K562 (cell line): ENCODE results near the gene ANO7. TPM values are rescaled to one million over a fixed set of nuclear protein-coding genes. Genes with fewer than 3 reads are reported as not detected.

Experiments used
- ATAC-seq: fragments of 200-7000 bp; cut with Tn5 transposase; 3 replicates; pipeline ENCODE4 v1.9.1; 2020; ENCODE audit warnings: moderate library complexity
- BruUV-seq: library from RNA; stranded (reverse); fragments of 400-500 nt; replicated peaks from 2 replicates; lab custom pipeline; 2021; lab: Mats Ljungman, UMichigan
- CTCF ChIA-PET: fragments of 300-600 bp; formaldehyde crosslinking; extraction: SDS; loops from one replicate; lab custom pipeline; 2021; ENCODE audit warnings: low intra/inter-chr PET ratio; lab: Yijun Ruan, JAX
- POLR2A ChIA-PET: fragments of 300-600, 350-650 bp; sonication (Branson Sonifier 250); formaldehyde crosslinking; extraction: SDS; loops from one replicate; lab custom pipeline; 2021; ENCODE audit warnings: antibody characterized with exemption, inconsistent platforms; lab: Yijun Ruan, JAX
- DNase-seq, 4 experiments: peaks; one replicate each; pipeline versions ENCODE4 v3.0.0 to v3.0.0-alpha.2; 2011 to 2018; ENCODE audit warnings: low spot score in 3 of 4, mixed read lengths in 3 of 4; ENCODE audit errors: extremely low read depth in 1 of 4
- FAIRE-seq: peaks from 2 replicates; lab custom pipeline; 2011; peaks lifted over from hg19 to GRCh38; lab: Jason Lieb, UNC
- H2AFZ ChIP-seq: 2 replicates; pipeline ENCODE4 v1.6.0; 2011; ENCODE audit warnings: low read depth, low read length, control low read depth, inconsistent platforms
- H3K27ac ChIP-seq: fragments of 200-600 bp; 3 replicates; pipeline ENCODE4 v1.8.0; 2011; ENCODE audit warnings: low read depth, mild to moderate bottlenecking, control low read depth, inconsistent platforms, low read length, moderate library complexity, mixed read lengths; ENCODE audit errors: extremely low read depth
- H3K27me3 ChIP-seq, 2 experiments: fragments of 300-600 bp in 1 of 2; 2 replicates in 1 of 2; 3 replicates in 1 of 2; pipeline versions ENCODE4 v1.6.0 to v1.8.0; 2011; ENCODE audit warnings: inconsistent platforms in 2 of 2, low read length in 2 of 2, mild to moderate bottlenecking in 1 of 2, mixed read lengths in 1 of 2, moderate library complexity in 1 of 2; ENCODE audit not compliant: control insufficient read depth in 2 of 2, insufficient read depth in 2 of 2
- H3K36me3 ChIP-seq: fragments of 300-600 bp; 3 replicates; pipeline ENCODE4 v1.8.0; 2011; ENCODE audit warnings: mild to moderate bottlenecking, low read length, inconsistent platforms; ENCODE audit not compliant: control insufficient read depth, insufficient read depth
- H3K4me1 ChIP-seq, 2 experiments: fragments of 200-600 bp in 1 of 2; replicated peaks in 1 of 2; 2 replicates in 1 of 2; 3 replicates in 1 of 2; pipeline versions ENCODE4 v1.5.1 to v1.8.0; 2011; ENCODE audit warnings: inconsistent platforms in 2 of 2, low read length in 2 of 2, mild to moderate bottlenecking in 1 of 2, mixed read lengths in 1 of 2, moderate library complexity in 1 of 2; ENCODE audit not compliant: control insufficient read depth in 2 of 2, insufficient read depth in 2 of 2
- H3K4me2 ChIP-seq: 2 replicates; pipeline ENCODE4 v1.6.1; 2011; ENCODE audit warnings: low read length, control low read depth, inconsistent platforms, mixed read lengths; ENCODE audit not compliant: insufficient read depth
- H3K4me3 ChIP-seq: fragments of 200-600 bp; sonication (generic), shearing (Covaris generic); 2 replicates; pipeline ENCODE4 v1.5.1; 2016; ENCODE audit warnings: control low read depth, inconsistent platforms
- H3K79me2 ChIP-seq: fragments of 200-600 bp; 3 replicates; pipeline ENCODE4 v1.8.0; 2011; ENCODE audit warnings: low read length, inconsistent platforms; ENCODE audit not compliant: control insufficient read depth, insufficient read depth
- H3K9ac ChIP-seq, 2 experiments: 2 replicates each; pipeline versions ENCODE4 v1.6.0 to v1.6.1; 2011; ENCODE audit warnings: low read depth in 2 of 2, low read length in 2 of 2, control low read depth in 1 of 2, inconsistent platforms in 1 of 2, mild to moderate bottlenecking in 1 of 2, mixed read lengths in 1 of 2; ENCODE audit not compliant: insufficient read depth in 1 of 2
- H3K9me1 ChIP-seq: one replicate; pipeline ENCODE4 v1.6.0; 2011; ENCODE audit warnings: inconsistent platforms, mild to moderate bottlenecking, low read length, moderate library complexity; ENCODE audit not compliant: control insufficient read depth, insufficient read depth
- H3K9me3 ChIP-seq: replicated peaks from 2 replicates; pipeline ENCODE4 v1.5.1; 2011; ENCODE audit warnings: low read depth, low read length, inconsistent platforms; ENCODE audit not compliant: control insufficient read depth, insufficient read depth
- H4K20me1 ChIP-seq: replicated peaks from 2 replicates; pipeline ENCODE4 v1.6.1; 2011; ENCODE audit warnings: low read length, inconsistent platforms, mixed read lengths; ENCODE audit not compliant: control insufficient read depth, insufficient read depth
- COPS2 ChIP-seq: fragments of 450-650 bp; conservative IDR thresholded peaks from 2 replicates; pipeline ENCODE4 v1.6.1; 2016; ENCODE audit warnings: mild to moderate bottlenecking, moderate library complexity
- DDX20 ChIP-seq: fragments of 450-650 bp; IDR thresholded peaks from 2 replicates; pipeline ENCODE4 v1.6.1; 2016; ENCODE audit warnings: missing genetic modification characterization, low read depth, mild to moderate bottlenecking, missing compliant biosample characterization, moderate library complexity
- ETV5 ChIP-seq: sonication (generic); formaldehyde crosslinking; IDR thresholded peaks from 2 replicates; pipeline ENCODE4 v1.4.0; 2020; ENCODE audit warnings: low read depth, mild to moderate bottlenecking, missing genetic modification reagents
- EZH2 ChIP-seq: IDR thresholded peaks from 2 replicates; pipeline ENCODE4 v1.6.1; 2012; ENCODE audit warnings: low read depth, mild to moderate bottlenecking, inconsistent platforms, low read length, borderline replicate concordance
- JUN ChIP-seq, 2 experiments: sonication (generic) in 1 of 2; formaldehyde crosslinking in 1 of 2; IDR thresholded peaks; 2 replicates each; pipeline versions ENCODE4 v1.6.1 to v1.8.0; 2012 to 2022; ENCODE audit warnings: borderline replicate concordance in 2 of 2, mild to moderate bottlenecking in 2 of 2, improper control_type of control experiment in 1 of 2, low read depth in 1 of 2, low read length in 1 of 2, missing genetic modification reagents in 1 of 2
- MAZ ChIP-seq, 2 experiments: fragments of 450-650 bp in 1 of 2; sonication (generic) in 1 of 2; formaldehyde crosslinking; IDR thresholded peaks in 1 of 2; conservative IDR thresholded peaks in 1 of 2; 2 replicates each; pipeline versions ENCODE4 v1.4.0 to v1.5.0; 2020; ENCODE audit warnings: mild to moderate bottlenecking in 1 of 2, missing genetic modification reagents in 1 of 2
- MTA3 ChIP-seq: fragments of 450-650 bp; formaldehyde crosslinking; IDR thresholded peaks from 2 replicates; pipeline ENCODE4 v1.6.1; 2017; ENCODE audit warnings: mild to moderate bottlenecking, borderline replicate concordance
- MTF1 ChIP-seq: fragments of 250-450 bp; sonication (Bioruptor Pico); IDR thresholded peaks from 2 replicates; pipeline ENCODE4 v1.9.0; 2021; ENCODE audit warnings: moderate library complexity, mild to moderate bottlenecking, inconsistent platforms, borderline replicate concordance
- RUNX1 ChIP-seq: sonication (generic); IDR thresholded peaks from 2 replicates; pipeline ENCODE4 v1.6.1; 2016; ENCODE audit warnings: antibody characterized with exemption, low read depth
- ZNF217 ChIP-seq: sonication (generic); formaldehyde crosslinking; IDR thresholded peaks from 2 replicates; pipeline ENCODE4 v1.8.0; 2022; ENCODE audit warnings: mild to moderate bottlenecking, missing genetic modification reagents
- ZNF232 ChIP-seq: sonication (generic); formaldehyde crosslinking; IDR thresholded peaks from 2 replicates; pipeline ENCODE4 v1.8.0; 2022; ENCODE audit warnings: mild to moderate bottlenecking, missing genetic modification reagents
- ZNF253 ChIP-seq: fragments of 250-450 bp; sonication (Bioruptor Pico); conservative IDR thresholded peaks from 2 replicates; pipeline ENCODE4 v1.6.1; 2021; ENCODE audit warnings: mild to moderate bottlenecking
- ZNF507 ChIP-seq: conservative IDR thresholded peaks from 2 replicates; pipeline ENCODE4 v1.6.1; 2017; ENCODE audit warnings: missing genetic modification characterization, missing compliant biosample characterization
- ZNF584 ChIP-seq: fragments of 200-800 bp; sonication (Bioruptor generic); IDR thresholded peaks from 2 replicates; pipeline ENCODE4 v1.6.1; 2016; ENCODE audit warnings: low read depth, mild to moderate bottlenecking, missing genetic modification characterization, missing compliant biosample characterization
- ZNF589 ChIP-seq: fragments of 200-800 bp; sonication (Bioruptor generic); IDR thresholded peaks from 2 replicates; pipeline ENCODE4 v1.6.1; 2016; ENCODE audit warnings: low read depth, missing genetic modification characterization, missing compliant biosample characterization
- WGBS: fragments of 100-300 bp; shearing (Covaris generic); methylation state at CpG from one replicate; pipeline ENCODE4 v1.1.6; 2016; ENCODE audit warnings: low coverage, mixed read lengths; ENCODE audit not compliant: insufficient coverage; ENCODE audit errors: missing lambda C conversion rate; 5-methylcytosine and 5-hydroxymethylcytosine counted together
- in situ Hi-C: fragments of 300-500 bp; cut with MboI; formaldehyde crosslinking; loops from 4 replicates; pipeline ENCODE4 v1.15.0; 2018; ENCODE audit warnings: inconsistent platforms, mixed read lengths
- intact Hi-C: fragments of 100-400 bp; cut with micrococcal nuclease; formaldehyde crosslinking; loops from 2 replicates; pipeline ENCODE4 v1.14.2; 2022
- polyA plus RNA-seq, 8 experiments: library from polyadenylated mRNA; depleted of rRNA in 4 of 8; stranded (reverse) in 5 of 8; unstranded in 3 of 8; fragments of >200 nt; fragmentation: Nextera tagmentation in 2 of 8; fragmentation: Illumina TruSeq in 1 of 8; extraction: Ambion mirVana in 2 of 8; extraction: Trizol in 1 of 8; gene quantifications; 2 replicates each; pipeline versions ENCODE4 v1.2.1 to v1.2.3, GENCODE V29; 2011 to 2014; ENCODE audit warnings: inconsistent platforms in 1 of 8, missing spikeins in 1 of 8
- total RNA-seq, 7 experiments: library from RNA; depleted of rRNA in 6 of 7; stranded (reverse); fragments of >200 nt in 6 of 7; fragmentation: Illumina TruSeq in 2 of 7; extraction: Trizol in 2 of 7; gene quantifications; 2 replicates each; pipeline versions ENCODE4 v1.2.1 to v1.2.3, GENCODE V29; 2011 to 2021; ENCODE audit warnings: low replicate concordance in 1 of 7
- TF ChIP-seq, protein P1 (sequence below): fragments of 450-650 bp; IDR thresholded peaks from 2 replicates; pipeline ENCODE4 v1.6.1; 2016; ENCODE audit warnings: missing biosample characterization, missing genetic modification characterization
- TF ChIP-seq, protein P2 (sequence below): sonication (generic); formaldehyde crosslinking; IDR thresholded peaks from 2 replicates; pipeline ENCODE4 v1.8.0; 2022; ENCODE audit warnings: missing genetic modification reagents, mild to moderate bottlenecking, borderline replicate concordance
- TF ChIP-seq, protein P3 (sequence below): sonication (generic); formaldehyde crosslinking; IDR thresholded peaks from 2 replicates; pipeline ENCODE4 v1.8.1; 2023; ENCODE audit warnings: mild to moderate bottlenecking, missing genetic modification reagents

Gene ANO7
- total and polyA plus RNA-seq, 9 of the 15 experiments (the other 6 are each of a cell fraction or from before 2014, with no cell fraction given): 0.28 to 5.1 (median 1.1) TPM

DNA sequence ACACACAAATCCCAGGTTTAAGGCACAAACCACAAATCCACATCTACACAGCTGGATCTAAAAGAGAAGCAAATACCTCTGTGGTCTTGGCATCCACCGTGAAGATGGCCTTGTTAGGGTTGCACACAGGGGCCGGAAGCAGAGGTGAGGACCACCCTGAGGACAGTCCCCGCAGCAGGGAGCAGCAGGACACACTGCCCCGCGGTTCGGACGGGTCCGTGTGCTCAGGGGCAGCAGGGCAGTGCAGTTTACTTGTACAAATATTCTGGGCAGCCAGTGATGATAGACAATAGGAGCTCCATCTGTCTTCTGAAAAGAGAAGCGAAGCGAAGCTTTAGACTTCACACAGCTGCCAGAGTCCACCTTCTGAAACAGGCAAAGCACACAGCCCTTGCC, 48.0 kb upstream of the ANO7 start (continued):
- TF ChIP-seq MTF1 (CRISPR knock-in tag) (no peak), ZNF232 (CRISPR knock-in tag) (no peak), MTA3 (no peak)
- TF ChIP-seq, protein P1, sequence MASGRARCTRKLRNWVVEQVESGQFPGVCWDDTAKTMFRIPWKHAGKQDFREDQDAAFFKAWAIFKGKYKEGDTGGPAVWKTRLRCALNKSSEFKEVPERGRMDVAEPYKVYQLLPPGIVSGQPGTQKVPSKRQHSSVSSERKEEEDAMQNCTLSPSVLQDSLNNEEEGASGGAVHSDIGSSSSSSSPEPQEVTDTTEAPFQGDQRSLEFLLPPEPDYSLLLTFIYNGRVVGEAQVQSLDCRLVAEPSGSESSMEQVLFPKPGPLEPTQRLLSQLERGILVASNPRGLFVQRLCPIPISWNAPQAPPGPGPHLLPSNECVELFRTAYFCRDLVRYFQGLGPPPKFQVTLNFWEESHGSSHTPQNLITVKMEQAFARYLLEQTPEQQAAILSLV (tag): no peak

DNA sequence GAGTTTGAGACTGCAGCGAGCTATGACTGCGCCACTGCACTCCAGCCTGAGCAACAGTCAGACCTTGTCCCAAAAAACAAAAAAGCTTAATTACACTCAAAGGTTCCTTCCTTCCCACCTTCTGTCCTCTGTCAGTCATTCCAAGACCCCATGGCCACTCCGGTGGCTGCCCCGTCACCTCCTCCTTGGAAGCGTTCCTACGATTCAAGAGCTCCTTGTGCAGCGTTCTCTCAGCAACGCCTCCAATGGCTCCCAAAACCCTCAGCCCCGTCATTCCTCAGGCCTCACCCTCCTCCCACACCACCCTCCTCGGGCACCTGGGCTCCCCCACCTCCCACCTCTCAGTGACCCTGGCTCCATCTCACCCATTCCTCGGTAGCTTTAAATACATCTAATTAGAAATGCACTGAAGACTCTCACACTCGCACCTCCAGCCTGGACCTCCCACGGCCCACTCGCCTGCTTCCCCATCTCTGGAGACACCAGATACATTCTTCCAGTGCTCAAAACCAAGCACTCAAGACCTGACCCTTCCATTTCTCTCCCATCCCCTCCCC, 47.2 kb upstream of the ANO7 start:
- Histone ChIP-seq H2AFZ (no peak overlapping the region), H3K27me3 (no peaks in the 10 kb centered on the region), H3K4me2 (no peak overlapping the region), H3K9me3 (no peaks in the 10 kb centered on the region), H4K20me1 (no peaks in the 10 kb centered on the region), H3K4me1 (peaks cover 0 to 6% of the 10 kb centered on the region in 2 experiments; a peak in 1 of 5 replicates), H3K79me2 (peaks cover under 1% of the 10 kb centered on the region; the same call in 1 of the 3 replicates), H3K4me3 (no peak overlapping the region), H3K9me1 (no peaks in the 10 kb centered on the region), H3K36me3 (peaks cover 24% of the 10 kb centered on the region; the same call in 1 of the 3 replicates), H3K27ac (no peak overlapping the region), H3K9ac (no peak overlapping the region)
- WGBS: 83% methylated on average over 3 of the region's 14 CpGs
- ATAC-seq (no peak), DNase-seq (no peak), FAIRE-seq (no peak)
- ChIA-PET POLR2A (interaction anchor here (0.6 to 1.1 kb wide), 2 partner anchors 9 to 117 kb away, joined by 3 to 4 read pairs; partner anchors contain the start of gene PPP1R7), CTCF (no interaction called here)
- intact Hi-C loops: no loop called here
- BruUV-seq: no TSS peak
- in situ Hi-C loops: no loop called here
- no peak for TF ChIP-seq COPS2
- TF ChIP-seq DDX20 (tag): no peak
- no peak for TF ChIP-seq ZNF217 (CRISPR knock-in tag)
- TF ChIP-seq JUN (IDR thresholded peaks at IDR 0.05; ENCODE audit: borderline replicate concordance, low read depth, low read length): no peak
- no peak for TF ChIP-seq JUN (CRISPR knock-in tag; IDR thresholded peaks at IDR 0.05; ENCODE audit: borderline replicate concordance)
- no peak for TF ChIP-seq MAZ (CRISPR knock-in tag; conservative IDR thresholded peaks at IDR 0.05 in 1 of 2, IDR thresholded peaks at IDR 0.05 in 1 of 2)
- TF ChIP-seq ZNF589: no peak
- TF ChIP-seq ETV5 (CRISPR knock-in tag): no peak
- no peak for TF ChIP-seq RUNX1
- TF ChIP-seq, protein P2, sequence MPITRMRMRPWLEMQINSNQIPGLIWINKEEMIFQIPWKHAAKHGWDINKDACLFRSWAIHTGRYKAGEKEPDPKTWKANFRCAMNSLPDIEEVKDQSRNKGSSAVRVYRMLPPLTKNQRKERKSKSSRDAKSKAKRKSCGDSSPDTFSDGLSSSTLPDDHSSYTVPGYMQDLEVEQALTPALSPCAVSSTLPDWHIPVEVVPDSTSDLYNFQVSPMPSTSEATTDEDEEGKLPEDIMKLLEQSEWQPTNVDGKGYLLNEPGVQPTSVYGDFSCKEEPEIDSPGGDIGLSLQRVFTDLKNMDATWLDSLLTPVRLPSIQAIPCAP (CRISPR knock-in tag): no peak
- TF ChIP-seq, protein P3, sequence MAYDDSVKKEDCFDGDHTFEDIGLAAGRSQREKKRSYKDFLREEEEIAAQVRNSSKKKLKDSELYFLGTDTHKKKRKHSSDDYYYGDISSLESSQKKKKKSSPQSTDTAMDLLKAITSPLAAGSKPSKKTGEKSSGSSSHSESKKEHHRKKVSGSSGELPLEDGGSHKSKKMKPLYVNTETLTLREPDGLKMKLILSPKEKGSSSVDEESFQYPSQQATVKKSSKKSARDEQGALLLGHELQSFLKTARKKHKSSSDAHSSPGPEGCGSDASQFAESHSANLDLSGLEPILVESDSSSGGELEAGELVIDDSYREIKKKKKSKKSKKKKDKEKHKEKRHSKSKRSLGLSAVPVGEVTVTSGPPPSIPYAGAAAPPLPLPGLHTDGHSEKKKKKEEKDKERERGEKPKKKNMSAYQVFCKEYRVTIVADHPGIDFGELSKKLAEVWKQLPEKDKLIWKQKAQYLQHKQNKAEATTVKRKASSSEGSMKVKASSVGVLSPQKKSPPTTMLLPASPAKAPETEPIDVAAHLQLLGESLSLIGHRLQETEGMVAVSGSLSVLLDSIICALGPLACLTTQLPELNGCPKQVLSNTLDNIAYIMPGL: no peak
- no peak for TF ChIP-seq EZH2
- TF ChIP-seq ZNF584: no peak
- no peak for TF ChIP-seq ZNF253 (CRISPR knock-in tag)
- TF ChIP-seq ZNF507: no peak
